Ectodermal cell (in vitro differentiated cells): ENCODE data around the gene NOD2.

Source experiments
- H3K27ac ChIP-seq: 2 replicates; pipeline ENCODE4 v1.7.0; 2013; ENCODE audit warnings: mild to moderate bottlenecking, low read depth, low read length; ENCODE audit not compliant: insufficient read depth, poor library complexity, severe bottlenecking
- H3K27me3 ChIP-seq: 2 replicates; pipeline ENCODE4 v1.7.0; 2013; ENCODE audit warnings: mild to moderate bottlenecking, low read length; ENCODE audit not compliant: insufficient read depth, control insufficient read depth, poor library complexity, severe bottlenecking
- H3K36me3 ChIP-seq: one replicate; pipeline ENCODE4 v1.7.0; 2013; ENCODE audit warnings: low read length; ENCODE audit not compliant: control insufficient read depth, insufficient read depth
- H3K4me1 ChIP-seq: one replicate; pipeline ENCODE4 v1.7.0; 2013; ENCODE audit warnings: low read length; ENCODE audit not compliant: control insufficient read depth, insufficient read depth
- H3K4me3 ChIP-seq: 2 replicates; pipeline ENCODE4 v1.7.0; 2013; ENCODE audit warnings: low read depth, low read length, control low read depth; ENCODE audit not compliant: insufficient read depth
- H3K9me3 ChIP-seq: 2 replicates; pipeline ENCODE4 v1.7.0; 2013; ENCODE audit warnings: mild to moderate bottlenecking, low read length, moderate library complexity; ENCODE audit not compliant: control insufficient read depth
- WGBS, 2 experiments: methylation state at CpG; one replicate each; pipeline ENCODE4 v1.1.7; 2013; ENCODE audit warnings: missing lambda C conversion rate in 2 of 2; 5-methylcytosine and 5-hydroxymethylcytosine counted together

The NOD2 gene

DNA sequence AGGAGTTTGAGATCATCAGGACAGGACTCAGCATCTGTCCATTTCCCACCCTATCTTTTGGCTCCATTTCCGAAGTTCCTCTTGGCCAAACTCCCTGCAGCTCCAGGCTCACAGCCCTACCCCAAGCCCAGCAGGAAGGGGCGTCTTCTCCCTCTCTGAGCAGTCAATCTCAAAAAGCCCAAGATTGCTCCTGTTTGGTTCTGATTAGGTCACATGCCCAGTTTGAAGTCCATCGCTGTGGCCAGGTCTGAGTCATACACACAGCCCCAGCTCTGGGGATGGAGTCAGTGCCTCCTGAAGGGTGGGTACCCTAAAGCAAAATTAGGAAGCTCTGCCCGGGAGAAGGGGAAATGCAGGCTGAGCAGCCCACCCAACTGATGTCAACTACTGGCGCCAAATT, 36.2 kb upstream of the NOD2 start:
- H3K4me3 ChIP-seq = no peak overlapping the region
- no peak overlapping the region for H3K27ac ChIP-seq
- H3K9me3 ChIP-seq = no peaks in the 10 kb centered on the region
- no peaks in the 10 kb centered on the region for H3K36me3 ChIP-seq
- H3K27me3 ChIP-seq = no peaks in the 10 kb centered on the region
- 81% methylated on average over 5 of the region's 5 CpGs for WGBS, 2 experiments
- H3K4me1 ChIP-seq = peaks cover 7% of the 10 kb centered on the region

DNA sequence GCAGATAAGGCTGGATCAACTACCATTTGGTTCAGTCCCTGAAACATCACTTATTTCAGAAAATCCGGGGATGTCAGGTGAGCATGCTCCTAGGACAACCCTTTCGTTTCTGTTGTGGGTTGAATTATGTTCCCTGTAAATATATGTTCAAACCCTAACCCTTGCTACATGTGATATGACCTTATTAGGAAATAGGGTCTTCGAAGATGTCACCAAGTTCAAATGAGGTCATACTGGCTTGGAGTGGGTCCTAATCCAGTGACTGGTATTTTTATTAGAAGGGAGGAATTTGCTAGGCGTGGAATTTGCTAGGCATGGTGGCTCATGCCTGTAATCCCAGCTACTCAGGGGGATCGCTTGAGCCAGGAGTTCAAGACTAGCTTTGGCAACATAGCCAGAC, 33.6 kb upstream of the NOD2 start:
- peaks cover 7% of the 10 kb centered on the region for H3K4me1 ChIP-seq
- no peaks in the 10 kb centered on the region for H3K9me3 ChIP-seq
- H3K27me3 ChIP-seq = no peaks in the 10 kb centered on the region
- 93 to 97% methylated on average over 5 of the region's 5 CpGs for WGBS, 2 experiments
- H3K36me3 ChIP-seq = no peaks in the 10 kb centered on the region
- H3K4me3 ChIP-seq = no peak overlapping the region
- no peak overlapping the region for H3K27ac ChIP-seq

GRCh38 chr16:50662306-50662940, 31.0 kb upstream of the NOD2 start:
- no peak overlapping the region for H3K4me3 ChIP-seq
- H3K27ac ChIP-seq = no peak overlapping the region
- H3K36me3 ChIP-seq = no peaks in the 10 kb centered on the region
- H3K4me1 ChIP-seq = peaks cover 6% of the 10 kb centered on the region
- H3K9me3 ChIP-seq = no peaks in the 10 kb centered on the region
- no peaks in the 10 kb centered on the region for H3K27me3 ChIP-seq
- 95% methylated on average over 10 of the region's 10 CpGs for WGBS, 2 experiments

DNA sequence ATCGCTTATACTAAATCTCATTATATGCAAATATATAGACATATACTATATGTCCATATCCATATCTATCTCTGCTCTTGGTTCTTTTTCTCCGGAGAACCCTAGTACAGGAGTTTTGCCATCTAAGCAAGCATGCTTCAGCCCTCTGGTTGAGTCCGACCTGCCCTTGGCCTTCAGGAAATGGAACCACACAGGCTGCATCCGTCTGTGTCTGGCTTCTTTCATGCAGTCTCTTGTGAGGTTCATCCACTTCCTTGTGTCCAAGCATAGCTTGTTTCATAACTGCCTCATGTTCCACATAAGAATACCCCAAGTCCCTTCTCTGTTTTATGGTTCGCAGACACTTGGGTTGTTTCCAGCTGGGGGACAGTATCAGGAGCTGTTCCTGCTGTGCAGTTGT, 29.1 kb upstream of the NOD2 start:
- 86 to 92% methylated on average over 5 of the region's 5 CpGs for WGBS, 2 experiments
- Histone ChIP-seq H3K36me3 (no peaks in the 10 kb centered on the region), H3K27me3 (no peaks in the 10 kb centered on the region), H3K9me3 (no peaks in the 10 kb centered on the region), H3K4me1 (peaks cover 13% of the 10 kb centered on the region), H3K27ac (no peak overlapping the region), H3K4me3 (no peak overlapping the region)

DNA sequence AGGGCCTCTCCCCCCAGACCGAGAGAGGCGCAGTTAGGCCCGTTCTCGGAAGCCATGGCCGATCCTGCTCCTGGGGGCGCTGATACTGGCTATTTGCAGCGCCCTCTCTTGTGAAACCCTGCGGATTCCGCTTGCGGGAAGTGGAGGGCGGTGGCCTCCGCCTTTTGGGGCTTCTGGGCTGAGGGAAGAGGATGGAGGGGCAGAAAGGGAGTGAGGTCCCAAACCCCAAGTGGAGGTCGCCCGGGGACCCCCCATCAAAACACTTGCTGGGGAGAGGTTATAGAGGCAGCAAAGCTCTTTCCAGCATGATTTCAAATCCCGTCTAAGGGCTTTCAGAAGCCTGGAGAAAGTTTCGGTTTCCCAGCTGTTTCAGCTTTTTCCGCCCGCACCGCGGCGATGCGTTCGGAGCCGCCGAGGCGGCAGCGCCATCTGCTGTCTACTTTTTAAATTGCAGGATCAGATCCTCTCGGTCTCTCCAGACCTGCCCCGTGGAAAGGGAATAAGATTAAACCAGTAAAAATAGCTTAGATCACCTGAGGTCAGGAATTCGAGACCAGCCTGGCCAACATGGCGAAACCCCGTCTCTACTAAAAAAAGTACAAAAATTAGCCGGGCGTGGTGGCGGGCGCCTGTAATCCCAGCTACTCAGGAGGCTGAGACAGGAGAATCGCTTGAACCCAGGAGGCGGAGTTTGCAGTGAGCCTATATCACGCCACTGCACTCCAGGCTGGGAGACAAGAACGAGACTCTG, 28.1 kb upstream of the NOD2 start:
- peaks cover 13% of the 10 kb centered on the region for H3K4me1 ChIP-seq
- WGBS, 2 experiments = 31 to 32% methylated on average over 40 of the region's 40 CpGs
- no peaks in the 10 kb centered on the region for H3K36me3 ChIP-seq
- no peak overlapping the region for H3K4me3 ChIP-seq
- H3K9me3 ChIP-seq = no peaks in the 10 kb centered on the region
- H3K27me3 ChIP-seq = no peaks in the 10 kb centered on the region
- H3K27ac ChIP-seq = no peak overlapping the region

GRCh38 chr16:50666658-50667496, 26.5 kb upstream of the NOD2 start:
- 91 to 92% methylated on average over 9 of the region's 9 CpGs for whole genome bisulfite sequencing, 2 experiments
- Histone ChIP-seq H3K36me3 (no peaks in the 10 kb centered on the region), H3K4me1 (peaks cover 13% of the 10 kb centered on the region)

DNA sequence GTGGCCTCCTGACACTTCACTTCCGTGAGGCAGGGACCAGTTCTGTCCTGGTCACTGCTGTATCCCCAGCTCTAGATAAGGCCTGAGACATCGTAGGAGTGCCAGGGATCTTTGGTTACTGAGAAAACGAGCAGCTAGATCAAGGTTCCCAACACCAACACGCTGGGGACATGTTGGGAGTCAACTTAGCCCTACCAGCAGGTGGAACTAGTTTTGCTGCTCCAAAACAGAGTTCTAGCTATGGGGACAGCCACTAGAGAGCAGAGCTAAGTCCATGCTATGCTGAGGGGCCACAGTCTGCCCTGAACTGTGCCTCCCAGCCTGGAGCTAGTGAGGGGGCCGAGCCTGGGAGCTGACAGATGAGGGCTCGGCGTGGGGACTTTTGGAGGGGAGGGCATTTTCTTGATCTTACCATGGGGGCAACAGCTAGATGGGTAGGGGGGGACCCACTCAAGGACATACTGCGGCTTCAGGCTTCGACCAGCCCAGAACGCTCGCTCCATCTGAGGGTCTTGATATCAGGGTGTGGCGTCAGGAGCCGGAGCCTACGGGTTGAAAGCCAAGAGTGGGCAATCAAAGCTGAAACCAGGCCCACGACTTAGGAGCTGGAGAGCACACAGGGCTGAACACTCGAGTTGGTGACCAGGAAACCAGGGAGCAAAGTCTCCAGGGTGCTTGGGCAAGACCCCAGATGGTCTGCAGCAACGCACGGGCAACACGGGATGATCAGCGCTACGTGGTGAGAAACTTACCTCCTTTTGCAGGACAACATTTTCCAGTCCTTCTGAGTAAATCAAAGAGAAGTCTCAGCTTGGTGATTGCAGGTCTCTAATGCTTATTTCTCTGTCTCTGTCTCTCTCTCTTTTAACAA, 25.7 kb upstream of the NOD2 start:
- H3K9me3 ChIP-seq = peaks cover 3% of the 10 kb centered on the region
- H3K36me3 ChIP-seq = no peaks in the 10 kb centered on the region
- 93 to 95% methylated on average over 21 of the region's 21 CpGs for WGBS, 2 experiments
- H3K4me3 ChIP-seq = no peak overlapping the region
- peaks cover 13% of the 10 kb centered on the region for H3K4me1 ChIP-seq
- no peaks in the 10 kb centered on the region for H3K27me3 ChIP-seq
- H3K27ac ChIP-seq = no peak overlapping the region

More at GRCh38 chr16:50666658-50667496, 26.5 kb upstream of the NOD2 start:
- Histone ChIP-seq H3K9me3 (peaks cover 1% of the 10 kb centered on the region), H3K27me3 (no peaks in the 10 kb centered on the region), H3K27ac (no peak overlapping the region), H3K4me3 (no peak overlapping the region)

GRCh38 chr16:50668368-50669008, 24.9 kb upstream of the NOD2 start:
- H3K36me3 ChIP-seq = no peaks in the 10 kb centered on the region
- no peak overlapping the region for H3K27ac ChIP-seq
- H3K9me3 ChIP-seq = peaks cover 3% of the 10 kb centered on the region
- H3K4me3 ChIP-seq = no peak overlapping the region
- peaks cover 13% of the 10 kb centered on the region for H3K4me1 ChIP-seq
- no peaks in the 10 kb centered on the region for H3K27me3 ChIP-seq
- 68 to 73% methylated on average over 5 of the region's 5 CpGs for WGBS, 2 experiments

GRCh38 chr16:50669741-50670140, 23.7 kb upstream of the NOD2 start:
- H3K36me3 ChIP-seq = no peaks in the 10 kb centered on the region
- no peaks in the 10 kb centered on the region for H3K27me3 ChIP-seq
- peaks cover 13% of the 10 kb centered on the region for H3K4me1 ChIP-seq
- peaks cover 3% of the 10 kb centered on the region for H3K9me3 ChIP-seq
- H3K27ac ChIP-seq = no peak overlapping the region
- 89 to 91% methylated on average over 4 of the region's 4 CpGs for whole genome bisulfite sequencing, 2 experiments
- no peak overlapping the region for H3K4me3 ChIP-seq
